Endothelial cell of umbilical vein (primary cell): ENCODE results near the gene ECD. TPM values are rescaled to one million over a fixed set of nuclear protein-coding genes. Genes with fewer than 3 reads are reported as not detected.

Source experiments
- BruUV-seq: library from RNA; stranded (reverse); fragments of 400-500 nt; replicated peaks from 2 replicates; lab custom pipeline; 2021; lab: Mats Ljungman, UMichigan
- CTCF ChIA-PET: fragments of 300-600, 350-600 bp; sonication (Branson Sonifier 250); formaldehyde crosslinking; loops from one replicate; lab custom pipeline; 2021; ENCODE audit warnings: antibody characterized with exemption, inconsistent platforms; lab: Charles Lee
- POLR2A ChIA-PET: fragments of 300-600, 350-600 bp; sonication (Branson Sonifier 250); formaldehyde crosslinking; loops from one replicate; lab custom pipeline; 2021; ENCODE audit warnings: antibody characterized with exemption, inconsistent platforms; lab: Charles Lee
- DNase-seq: peaks from one replicate; pipeline ENCODE4 v3.0.0-alpha.2; 2011; ENCODE audit warnings: low read depth, low spot score
- FAIRE-seq: peaks from 2 replicates; lab custom pipeline; 2011; peaks lifted over from hg19 to GRCh38; lab: Jason Lieb, UNC
- H2AFZ ChIP-seq: 2 replicates; pipeline ENCODE4 v1.6.0; 2012; ENCODE audit warnings: low read depth, low read length, control low read depth, inconsistent platforms
- H3K27ac ChIP-seq: 2 replicates; pipeline ENCODE4 v1.5.1; 2011; ENCODE audit warnings: low read depth, mild to moderate bottlenecking, control low read depth, low read length, moderate library complexity; ENCODE audit not compliant: insufficient read depth
- H3K27me3 ChIP-seq, 2 experiments: 2 replicates each; pipeline versions ENCODE4 v1.6.0 to v1.6.1; 2011; ENCODE audit warnings: low read length in 2 of 2, mixed read lengths in 1 of 2; ENCODE audit not compliant: control insufficient read depth in 2 of 2, insufficient read depth in 2 of 2
- H3K36me3 ChIP-seq, 2 experiments: 2 replicates in 1 of 2; 3 replicates in 1 of 2; pipeline ENCODE4 v1.5.1; 2011; ENCODE audit warnings: low read length in 2 of 2, mild to moderate bottlenecking in 1 of 2, moderate library complexity in 1 of 2; ENCODE audit not compliant: control insufficient read depth in 2 of 2, insufficient read depth in 2 of 2; ENCODE audit errors: extremely low read depth in 1 of 2
- H3K4me1 ChIP-seq: 3 replicates; pipeline ENCODE4 v1.5.1; 2011; ENCODE audit warnings: mild to moderate bottlenecking, low read length; ENCODE audit not compliant: control insufficient read depth, insufficient read depth; ENCODE audit errors: extremely low read depth
- H3K4me2 ChIP-seq: 2 replicates; pipeline ENCODE4 v1.6.1; 2011; ENCODE audit warnings: low read length, control low read depth, mixed read lengths; ENCODE audit not compliant: insufficient read depth
- H3K4me3 ChIP-seq, 3 experiments: fragments of 200-600 bp in 1 of 3; sonication (generic), shearing (Covaris generic) in 1 of 3; replicated peaks in 1 of 3; 2 replicates each; pipeline ENCODE4 v1.5.1; 2011 to 2016; ENCODE audit warnings: control low read depth in 3 of 3, low read length in 3 of 3, mild to moderate bottlenecking in 2 of 3, inconsistent platforms in 1 of 3, low read depth in 1 of 3, moderate library complexity in 1 of 3; ENCODE audit not compliant: insufficient read depth in 1 of 3
- H3K79me2 ChIP-seq: 2 replicates; pipeline ENCODE4 v1.6.0; 2012; ENCODE audit warnings: low read length, inconsistent platforms; ENCODE audit not compliant: control insufficient read depth, insufficient read depth
- H3K9ac ChIP-seq: replicated peaks from 2 replicates; pipeline ENCODE3; 2011; ENCODE audit warnings: low read length, control low read depth; ENCODE audit not compliant: insufficient read depth; ENCODE audit errors: extremely low read depth
- H3K9me1 ChIP-seq: replicated peaks from 3 replicates; pipeline ENCODE4 v1.6.0; 2011; ENCODE audit warnings: mild to moderate bottlenecking, low read length; ENCODE audit not compliant: control insufficient read depth, insufficient read depth; ENCODE audit errors: extremely low read depth
- H3K9me3 ChIP-seq: replicated peaks from 2 replicates; pipeline ENCODE4 v1.5.1; 2012; ENCODE audit warnings: low read length, inconsistent platforms; ENCODE audit not compliant: control insufficient read depth, insufficient read depth
- H4K20me1 ChIP-seq: replicated peaks from 2 replicates; pipeline ENCODE3; 2011; ENCODE audit warnings: mild to moderate bottlenecking, low read length; ENCODE audit not compliant: control insufficient read depth, insufficient read depth; ENCODE audit errors: extremely low read depth
- EZH2 ChIP-seq: IDR thresholded peaks from 2 replicates; pipeline ENCODE4 v1.6.1; 2012; ENCODE audit warnings: borderline replicate concordance, low read depth, mild to moderate bottlenecking, moderate library complexity, low read length, inconsistent platforms; ENCODE audit not compliant: severe bottlenecking
- FOS ChIP-seq: IDR thresholded peaks from 2 replicates; pipeline ENCODE4 v1.6.1; 2011; ENCODE audit warnings: mild to moderate bottlenecking, low read length, moderate library complexity, borderline replicate concordance; ENCODE audit not compliant: insufficient read depth
- GATA2 ChIP-seq: IDR thresholded peaks from 2 replicates; pipeline ENCODE4 v1.7.0; 2011; ENCODE audit warnings: low read depth, mild to moderate bottlenecking, moderate library complexity, mixed read lengths, low read length; ENCODE audit not compliant: insufficient read length, insufficient read depth
- JUN ChIP-seq: IDR thresholded peaks from 2 replicates; pipeline ENCODE4 v1.6.1; 2011; ENCODE audit warnings: borderline replicate concordance, low read depth; ENCODE audit not compliant: insufficient read length, insufficient read depth
- MYC ChIP-seq: IDR thresholded peaks from one replicate; pipeline ENCODE4 v1.6.1; 2011; ENCODE audit warnings: mild to moderate bottlenecking, low read depth, low read length
- POLR2A ChIP-seq: IDR thresholded peaks from 2 replicates; pipeline ENCODE4 v1.6.1; 2012; ENCODE audit warnings: low read depth, mild to moderate bottlenecking, control low read depth, low read length
- POLR2AphosphoS5 ChIP-seq: IDR thresholded peaks from 2 replicates; pipeline ENCODE4 v1.6.1; 2012; ENCODE audit warnings: low read depth, mild to moderate bottlenecking, control low read depth, low read length, moderate library complexity; ENCODE audit not compliant: insufficient read depth
- dilution Hi-C: fragments of 300-500 bp; cut with MboI; formaldehyde crosslinking; loops from one replicate; pipeline ENCODE4 v1.15.0; 2019; ENCODE audit warnings: low sequenced_read_pairs; ENCODE audit not compliant: extremely low pct_ligation_motif_present
- intact Hi-C: fragments of 100-400 bp; cut with micrococcal nuclease; formaldehyde crosslinking; loops from one replicate; pipeline ENCODE4 v1.10.0; 2022
- polyA plus RNA-seq, 4 experiments: library from polyadenylated mRNA; depleted of rRNA in 3 of 4; stranded (reverse) in 3 of 4; unstranded in 1 of 4; fragments of >200 nt; gene quantifications; 2 replicates each; pipeline versions ENCODE4 v1.2.1 to v1.2.3, GENCODE V29; 2011 to 2012; ENCODE audit warnings: missing spikeins in 1 of 4
- total RNA-seq: library from RNA; stranded (reverse); gene quantifications from 2 replicates; pipeline ENCODE4 v1.2.3, GENCODE V29; 2021
- TF ChIP-seq, protein P1 (sequence below): IDR thresholded peaks from 2 replicates; pipeline ENCODE4 v1.6.1; 2011; ENCODE audit not compliant: insufficient read depth, insufficient read length
- TF ChIP-seq, protein P2 (sequence below), 2 donors: IDR thresholded peaks; 1 replicate in 1 of 2; 2 replicates in 1 of 2; pipeline ENCODE4 v1.5.1; 2011; ENCODE audit warnings: low read length in 2 of 2, mild to moderate bottlenecking in 2 of 2, moderate library complexity in 2 of 2, control low read depth in 1 of 2, inconsistent platforms in 1 of 2, low read depth in 1 of 2; ENCODE audit not compliant: insufficient read depth in 1 of 2; ENCODE audit errors: extremely low read depth in 1 of 2

The ECD gene
- total and polyA plus RNA-seq, 2 donors (not counting 3 experiments of a cell fraction or from before 2014, with no cell fraction given), result 27.2 to 32.3 TPM

- CTCF ChIA-PET, result no interaction called here
- no peak for FAIRE-seq
- H3K27ac ChIP-seq, result peak overlapping the region; percentile 79
These were observed 836 bp downstream of the ECD start for GRCh38 chr10:73166972-73167371.

More at GRCh38 chr10:73166972-73167371, 836 bp downstream of the ECD start:
- Histone ChIP-seq H3K36me3 (peaks cover 4% of the 10 kb centered on the region in 2 experiments), H3K27me3 (no peaks in the 10 kb centered on the region), H4K20me1 (peaks cover 5% of the 10 kb centered on the region), H3K9me3 (no peaks in the 10 kb centered on the region), H3K4me2 (peak overlapping the region; percentile 88), H3K79me2 (peaks cover 53% of the 10 kb centered on the region), H3K9ac (peak overlapping the region; percentile 96), H3K4me3 (peak overlapping the region; percentile 24 to 95 (median 81)), H3K9me1 (no peaks in the 10 kb centered on the region), H2AFZ (no peak overlapping the region), H3K4me1 (peaks cover 9% of the 10 kb centered on the region)
- DNase-seq, result no peak
- intact Hi-C loops (loop anchor here (5.0 kb wide), 1 partner anchor 190 kb away; the partner anchor contains the start of gene CFAP70), dilution Hi-C loops (no loop called here)
- POLR2A ChIA-PET, result no interaction called here
- no TSS peak for BruUV-seq
- TF ChIP-seq, protein P1, sequence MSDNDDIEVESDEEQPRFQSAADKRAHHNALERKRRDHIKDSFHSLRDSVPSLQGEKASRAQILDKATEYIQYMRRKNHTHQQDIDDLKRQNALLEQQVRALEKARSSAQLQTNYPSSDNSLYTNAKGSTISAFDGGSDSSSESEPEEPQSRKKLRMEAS, result no peak
- TF ChIP-seq, protein P2, sequence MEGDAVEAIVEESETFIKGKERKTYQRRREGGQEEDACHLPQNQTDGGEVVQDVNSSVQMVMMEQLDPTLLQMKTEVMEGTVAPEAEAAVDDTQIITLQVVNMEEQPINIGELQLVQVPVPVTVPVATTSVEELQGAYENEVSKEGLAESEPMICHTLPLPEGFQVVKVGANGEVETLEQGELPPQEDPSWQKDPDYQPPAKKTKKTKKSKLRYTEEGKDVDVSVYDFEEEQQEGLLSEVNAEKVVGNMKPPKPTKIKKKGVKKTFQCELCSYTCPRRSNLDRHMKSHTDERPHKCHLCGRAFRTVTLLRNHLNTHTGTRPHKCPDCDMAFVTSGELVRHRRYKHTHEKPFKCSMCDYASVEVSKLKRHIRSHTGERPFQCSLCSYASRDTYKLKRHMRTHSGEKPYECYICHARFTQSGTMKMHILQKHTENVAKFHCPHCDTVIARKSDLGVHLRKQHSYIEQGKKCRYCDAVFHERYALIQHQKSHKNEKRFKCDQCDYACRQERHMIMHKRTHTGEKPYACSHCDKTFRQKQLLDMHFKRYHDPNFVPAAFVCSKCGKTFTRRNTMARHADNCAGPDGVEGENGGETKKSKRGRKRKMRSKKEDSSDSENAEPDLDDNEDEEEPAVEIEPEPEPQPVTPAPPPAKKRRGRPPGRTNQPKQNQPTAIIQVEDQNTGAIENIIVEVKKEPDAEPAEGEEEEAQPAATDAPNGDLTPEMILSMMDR (IDR thresholded peaks at IDR 0.05; ENCODE audit: extremely low read depth in 1 of 2, insufficient read depth in 1 of 2, low read depth in 1 of 2, low read length in 2 of 2), result no peak
- TF ChIP-seq POLR2AphosphoS5 (no peak), EZH2 (no peak), MYC (no peak), JUN (no peak), POLR2A (no peak), GATA2 (no peak), FOS (no peak)
